ENCODE measurements around the gene ZCCHC17.

The ZCCHC17 gene

GRCh38 chr1:31396633-31397351 lies 100.0 kb downstream of the ZCCHC17 start:
- DNase-seq, result no peak

GRCh38 chr1:31397360-31398095 lies 100.7 kb downstream of the ZCCHC17 start:
- DNase-seq, result no peak

- DNase-seq, result no peak
These were observed 101.4 kb downstream of the ZCCHC17 start for GRCh38 chr1:31398246-31398645.

- DNase-seq, result no peak
These were observed 103.1 kb downstream of the ZCCHC17 start for GRCh38 chr1:31399976-31400375.

- DNase-seq, result no peak
These were observed 103.6 kb downstream of the ZCCHC17 start for GRCh38 chr1:31400393-31400792.

GRCh38 chr1:31401241-31401640 lies 104.4 kb downstream of the ZCCHC17 start:
- no peak for DNase-seq

DNA sequence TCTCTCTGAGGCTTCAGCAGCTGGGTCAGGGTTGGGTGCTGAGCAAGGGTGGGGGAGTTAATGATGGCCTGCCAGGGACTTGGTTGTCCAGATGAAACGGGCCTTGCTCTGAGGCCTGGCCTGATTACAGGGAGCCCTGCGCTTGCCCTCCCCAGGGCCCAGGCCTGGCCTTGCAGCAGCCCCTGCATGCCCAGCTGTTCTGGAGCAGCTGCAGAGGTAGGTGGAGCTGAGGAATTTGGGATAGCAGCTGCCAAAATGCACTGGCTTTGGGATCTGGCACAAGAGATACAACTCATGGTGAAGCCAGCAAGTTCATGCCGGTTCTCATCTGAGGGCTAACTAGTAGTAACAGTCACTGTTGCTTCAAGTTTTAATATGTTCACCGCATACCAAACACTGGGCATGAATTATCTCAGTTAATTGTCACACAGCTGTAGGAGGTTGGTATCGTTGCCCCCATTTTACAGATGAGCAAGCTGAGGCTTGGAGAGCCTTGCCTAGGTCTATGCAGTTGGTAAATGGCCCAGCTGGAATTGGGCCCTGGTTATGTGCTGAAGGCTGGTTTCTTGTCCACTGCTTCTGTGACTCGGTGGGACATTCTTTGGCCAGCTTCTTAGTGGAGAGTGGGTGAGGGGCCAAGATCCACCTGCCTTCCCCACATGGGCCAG lies 108.9 kb downstream of the ZCCHC17 start:
- DNase-seq, result no peak

DNA sequence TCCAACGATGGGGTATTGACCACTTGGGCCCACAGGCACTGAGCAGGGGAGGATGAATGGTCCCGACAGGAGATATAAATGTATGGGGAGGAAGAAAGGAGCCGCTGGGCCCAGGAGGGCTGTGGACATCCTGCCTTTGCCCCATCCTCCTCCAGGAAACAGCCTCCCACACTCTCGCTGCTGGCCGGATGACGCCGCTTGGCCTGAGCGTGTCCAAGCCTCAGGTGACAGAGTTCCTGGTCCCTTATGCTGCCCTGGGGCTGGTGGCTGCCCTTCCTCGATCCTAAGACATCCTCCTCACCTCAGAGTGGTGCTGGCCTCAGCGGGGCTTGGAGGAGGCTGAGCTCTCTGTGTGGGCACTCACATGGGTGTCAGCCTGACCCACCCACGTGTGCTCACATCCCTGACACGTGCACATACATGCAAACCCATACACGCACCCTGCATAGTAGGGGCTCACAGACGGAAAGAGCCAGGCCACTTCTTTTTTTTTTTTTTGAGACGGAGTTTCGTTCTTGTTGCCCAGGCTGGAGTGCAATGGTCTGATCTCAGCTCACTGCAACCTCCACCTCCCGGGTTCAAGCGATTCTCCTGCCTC lies 110.3 kb downstream of the ZCCHC17 start:
- DNase-seq, result no peak

GRCh38 chr1:31408788-31409318 lies 112.0 kb downstream of the ZCCHC17 start:
- DNase-seq, result no peak

- no peak for DNase-seq
These were observed 113.4 kb downstream of the ZCCHC17 start for GRCh38 chr1:31409946-31410858.

GRCh38 chr1:31410871-31411270 lies 114.0 kb downstream of the ZCCHC17 start:
- no peak for DNase-seq

DNA sequence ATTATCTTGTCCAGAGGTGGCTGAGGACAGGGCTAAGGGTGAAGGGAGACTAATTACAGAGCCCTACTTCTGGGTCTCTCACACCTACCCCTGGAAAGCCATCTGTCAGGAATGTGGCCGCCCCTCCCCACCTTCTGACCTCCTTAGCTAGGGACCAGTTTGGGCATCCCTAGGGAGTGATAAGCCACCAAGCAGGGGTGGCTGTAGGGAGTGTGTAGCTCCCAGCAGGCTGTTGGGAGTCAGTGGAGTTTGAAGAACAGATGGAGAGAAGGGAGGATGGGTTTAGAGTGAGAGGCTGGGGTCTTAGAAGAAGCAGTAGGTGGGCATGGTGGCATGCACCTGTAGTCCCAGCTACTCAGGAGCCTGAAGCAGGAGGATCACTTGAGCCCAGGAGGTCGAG lies 115.4 kb downstream of the ZCCHC17 start:
- DNase-seq, result no peak

GRCh38 chr1:31412732-31413404 lies 116.0 kb downstream of the ZCCHC17 start, which contains the start of gene SERINC2:
SERINC2 (plus strand) TSS chr1:31413213; CDS start chr1:31413266, 53 bp downstream.
- no peak for DNase-seq

DNA sequence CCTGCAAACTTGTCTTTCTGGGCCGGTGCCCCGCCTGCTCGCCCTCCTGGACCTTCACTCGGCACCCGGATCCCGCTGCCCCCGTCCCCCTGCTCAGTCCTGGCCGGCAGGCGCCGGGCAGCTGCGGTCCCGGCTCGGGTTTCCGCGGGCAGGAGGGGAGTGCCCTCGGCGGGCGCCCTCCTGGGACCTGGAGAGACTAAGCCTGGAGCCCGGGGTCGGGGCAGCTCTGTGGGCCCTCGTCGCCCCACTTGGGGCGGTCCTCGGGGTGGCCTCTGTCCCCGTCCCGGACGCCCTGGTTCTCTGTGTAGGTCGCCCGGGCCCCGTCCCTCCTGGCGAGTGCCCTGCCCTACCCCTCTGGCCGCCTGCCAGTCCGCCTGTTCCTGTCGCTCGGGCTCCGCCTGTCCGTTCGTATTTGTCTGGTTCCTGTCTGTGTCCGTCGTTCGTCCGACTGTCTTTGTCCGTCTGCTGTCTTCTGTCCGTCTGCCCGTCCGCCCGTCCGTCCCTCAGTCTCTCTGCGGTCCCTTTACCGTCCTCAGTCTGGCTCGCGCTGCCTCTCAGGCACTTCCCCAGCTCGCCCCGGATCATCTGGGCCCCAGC lies 116.7 kb downstream of the ZCCHC17 start:
- DNase-seq, result no peak
